GM23338 (cell line): ENCODE data around the gene ETV1. TPM values are rescaled to one million over a fixed set of nuclear protein-coding genes. Genes with fewer than 3 reads are reported as not detected.
A peak's percentile ranks its signal among the peaks of the same experiment; 100 is the strongest.

Experiments
- ATAC-seq: fragments of 200-7000 bp; cut with Tn5 transposase; 3 replicates; pipeline ENCODE4 v1.9.1; 2020
- DNase-seq: peaks from one replicate; pipeline ENCODE4 v3.0.0-alpha.2; 2015; ENCODE audit warnings: low spot score
- H2AFZ ChIP-seq: fragments of 200-600 bp; sonication (generic); 2 replicates; pipeline ENCODE4 v1.8.0; 2016; ENCODE audit warnings: antibody characterized with exemption, mild to moderate bottlenecking, moderate library complexity
- H3F3A ChIP-seq: fragments of 200-600 bp; sonication (generic); replicated peaks from 2 replicates; pipeline ENCODE4 v1.8.0; 2017; ENCODE audit warnings: antibody characterized with exemption, mixed run types, low read depth
- H3K27ac ChIP-seq: fragments of 200-600 bp; sonication (generic); 2 replicates; pipeline ENCODE4 v1.6.1; 2016; ENCODE audit warnings: low read depth
- H3K27me3 ChIP-seq: fragments of 200-600 bp; sonication (generic); 2 replicates; pipeline ENCODE4 v1.8.0; 2016; ENCODE audit warnings: mild to moderate bottlenecking, mixed run types, moderate library complexity; ENCODE audit not compliant: insufficient read depth
- H3K36me3 ChIP-seq: fragments of 200-600 bp; sonication (generic); 2 replicates; pipeline ENCODE4 v1.8.0; 2016; ENCODE audit warnings: mild to moderate bottlenecking; ENCODE audit not compliant: insufficient read depth
- H3K4me1 ChIP-seq: fragments of 200-600 bp; sonication (generic); 2 replicates; pipeline ENCODE4 v1.8.0; 2016; ENCODE audit warnings: mild to moderate bottlenecking, moderate library complexity; ENCODE audit not compliant: insufficient read depth
- H3K4me2 ChIP-seq: fragments of 200-600 bp; sonication (generic); 2 replicates; pipeline ENCODE4 v1.7.1; 2017; ENCODE audit warnings: mixed run types
- H3K4me3 ChIP-seq: fragments of 200-600 bp; sonication (generic); 2 replicates; pipeline ENCODE4 v1.6.1; 2016; ENCODE audit warnings: mixed run types
- H3K79me2 ChIP-seq: fragments of 200-600 bp; sonication (generic); replicated peaks from 2 replicates; pipeline ENCODE4 v1.8.0; 2017; ENCODE audit warnings: mild to moderate bottlenecking; ENCODE audit not compliant: insufficient read depth
- H3K9me2 ChIP-seq: fragments of 200-600 bp; sonication (generic); 2 replicates; pipeline ENCODE4 v1.8.0; 2017; ENCODE audit not compliant: insufficient read depth
- H4K20me1 ChIP-seq: fragments of 200-600 bp; sonication (generic); replicated peaks from 2 replicates; pipeline ENCODE4 v1.8.0; 2017; ENCODE audit warnings: mild to moderate bottlenecking; ENCODE audit not compliant: insufficient read depth
- H3K27ac Mint-ChIP-seq: 2 replicates; pipeline ENCODE4 v1.8.0; 2020; ENCODE audit warnings: inconsistent platforms, mild to moderate bottlenecking, moderate library complexity, mixed read lengths
- H3K27me3 Mint-ChIP-seq: 3 replicates; pipeline ENCODE4 v1.8.0; 2022; ENCODE audit warnings: low read depth, mild to moderate bottlenecking, moderate library complexity, mixed read lengths, inconsistent platforms; ENCODE audit not compliant: insufficient read depth, poor library complexity
- H3K36me3 Mint-ChIP-seq: 3 replicates; pipeline ENCODE4 v1.8.0; 2021; ENCODE audit warnings: low read depth, mild to moderate bottlenecking, inconsistent platforms, moderate library complexity, mixed read lengths
- H3K4me1 Mint-ChIP-seq: 3 replicates; pipeline ENCODE4 v1.8.0; 2020; ENCODE audit warnings: mild to moderate bottlenecking, inconsistent platforms, mixed read lengths
- H3K4me3 Mint-ChIP-seq: 3 replicates; pipeline ENCODE4 v1.8.0; 2021; ENCODE audit warnings: moderate library complexity, mild to moderate bottlenecking, inconsistent platforms, mixed read lengths
- H3K9me3 Mint-ChIP-seq: 3 replicates; pipeline ENCODE4 v1.8.0; 2020; ENCODE audit warnings: moderate library complexity, mild to moderate bottlenecking, inconsistent platforms, mixed read lengths
- CREB1 ChIP-seq: fragments of 250-450 bp; sonication (Bioruptor Pico); IDR thresholded peaks from 2 replicates; pipeline ENCODE4 v1.5.0; 2020; ENCODE audit warnings: low read depth, mild to moderate bottlenecking, moderate library complexity
- EZH2 ChIP-seq: fragments of 200-600 bp; sonication (generic); IDR thresholded peaks from one replicate; pipeline ENCODE4 v1.8.0; 2017; ENCODE audit warnings: antibody characterized with exemption, mild to moderate bottlenecking, low read depth; ENCODE audit not compliant: unreplicated experiment
- EZH2phosphoT487 ChIP-seq: fragments of 200-600 bp; sonication (generic); IDR thresholded peaks from one replicate; pipeline ENCODE4 v1.8.1; 2018; ENCODE audit warnings: antibody characterized with exemption; ENCODE audit not compliant: unreplicated experiment
- JUNB ChIP-seq: IDR thresholded peaks from one replicate; pipeline ENCODE4 v1.6.1; 2016; ENCODE audit warnings: antibody characterized with exemption; ENCODE audit not compliant: unreplicated experiment
- NANOG ChIP-seq: IDR thresholded peaks from 2 replicates; pipeline ENCODE4 v1.6.1; 2016; ENCODE audit warnings: antibody characterized with exemption, borderline replicate concordance
- POLR2AphosphoS5 ChIP-seq: IDR thresholded peaks from 2 replicates; pipeline ENCODE4 v1.6.1; 2016; ENCODE audit warnings: antibody characterized with exemption, low read depth
- STAT1 ChIP-seq: IDR thresholded peaks from one replicate; pipeline ENCODE4 v1.6.1; 2016; ENCODE audit warnings: antibody characterized with exemption; ENCODE audit not compliant: unreplicated experiment
- ZNF114 ChIP-seq: fragments of 250-450 bp; sonication (Bioruptor Pico); IDR thresholded peaks from 2 replicates; pipeline ENCODE4 v1.5.0; 2020; ENCODE audit warnings: mild to moderate bottlenecking, moderate library complexity
- ZNF331 ChIP-seq: fragments of 250-450 bp; sonication (Bioruptor Pico); IDR thresholded peaks from 2 replicates; pipeline ENCODE4 v1.5.0; 2020; ENCODE audit warnings: low read depth, mild to moderate bottlenecking, moderate library complexity
- polyA plus RNA-seq: library from polyadenylated mRNA; unstranded; fragments of >200 nt; fragmentation: Nextera tagmentation; extraction: Ambion mirVana; gene quantifications from 2 replicates; pipeline ENCODE4 v1.2.1, GENCODE V29; 2016
- total RNA-seq: library from RNA; depleted of rRNA; stranded (reverse); fragments of >200 nt; shearing (Covaris generic); gene quantifications from 2 replicates; pipeline ENCODE4 v1.2.3, GENCODE V29; 2014
- TF ChIP-seq, protein P1 (sequence below): IDR thresholded peaks from 2 replicates; pipeline ENCODE4 v1.6.1; 2016; ENCODE audit warnings: antibody characterized with exemption
- TF ChIP-seq, protein P2 (sequence below): fragments of 250-450 bp; sonication (Bioruptor Pico); IDR thresholded peaks from 2 replicates; pipeline ENCODE4 v1.5.0; 2020; ENCODE audit warnings: mild to moderate bottlenecking, moderate library complexity
- TF ChIP-seq, protein P3 (sequence below): IDR thresholded peaks from one replicate; pipeline ENCODE4 v1.6.1; 2018; ENCODE audit warnings: antibody characterized with exemption; ENCODE audit not compliant: unreplicated experiment
- TF ChIP-seq, protein P4 (sequence below), 2 experiments: fragments of 200-600 bp in 1 of 2; sonication (generic) in 1 of 2; conservative IDR thresholded peaks; 2 replicates each; pipeline versions ENCODE4 v1.5.1 to v1.6.1; 2016 to 2017; ENCODE audit warnings: antibody characterized with exemption in 2 of 2, low read depth in 2 of 2, mild to moderate bottlenecking in 2 of 2, moderate library complexity in 1 of 2

The ETV1 gene
- total and polyA plus RNA-seq, 2 experiments from 2014 or later: 49.4 to 61.9 TPM

DNA sequence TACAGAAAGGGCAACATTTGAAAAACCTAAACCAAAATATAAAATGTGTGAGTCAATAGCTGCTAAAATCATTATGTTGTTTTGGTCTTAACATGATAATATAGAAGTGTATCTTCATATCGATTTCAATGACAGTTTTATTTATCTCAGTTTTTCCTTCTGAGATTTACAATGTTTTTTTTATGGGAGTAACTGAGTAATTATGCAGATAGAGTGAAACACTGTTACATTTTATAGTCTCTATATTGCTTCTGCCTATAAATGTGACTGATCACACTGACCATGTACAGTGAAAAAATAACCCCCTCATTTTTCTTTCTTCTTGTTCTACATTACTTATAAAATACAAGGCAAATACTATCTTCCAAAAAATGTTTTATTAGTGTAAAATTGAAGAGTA, 81.6 kb downstream of the ETV1 start:
- H3K4me3 ChIP-seq: no peak overlapping the region
- TF ChIP-seq EZH2 (no peak), ZNF114 (CRISPR knock-in tag) (no peak), EZH2phosphoT487 (no peak), CREB1 (CRISPR knock-in tag) (no peak), NANOG (no peak), JUNB (no peak), STAT1 (no peak), POLR2AphosphoS5 (no peak), ZNF331 (no peak)
- TF ChIP-seq, protein P1, sequence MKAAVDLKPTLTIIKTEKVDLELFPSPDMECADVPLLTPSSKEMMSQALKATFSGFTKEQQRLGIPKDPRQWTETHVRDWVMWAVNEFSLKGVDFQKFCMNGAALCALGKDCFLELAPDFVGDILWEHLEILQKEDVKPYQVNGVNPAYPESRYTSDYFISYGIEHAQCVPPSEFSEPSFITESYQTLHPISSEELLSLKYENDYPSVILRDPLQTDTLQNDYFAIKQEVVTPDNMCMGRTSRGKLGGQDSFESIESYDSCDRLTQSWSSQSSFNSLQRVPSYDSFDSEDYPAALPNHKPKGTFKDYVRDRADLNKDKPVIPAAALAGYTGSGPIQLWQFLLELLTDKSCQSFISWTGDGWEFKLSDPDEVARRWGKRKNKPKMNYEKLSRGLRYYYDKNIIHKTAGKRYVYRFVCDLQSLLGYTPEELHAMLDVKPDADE: no peak
- TF ChIP-seq, protein P2, sequence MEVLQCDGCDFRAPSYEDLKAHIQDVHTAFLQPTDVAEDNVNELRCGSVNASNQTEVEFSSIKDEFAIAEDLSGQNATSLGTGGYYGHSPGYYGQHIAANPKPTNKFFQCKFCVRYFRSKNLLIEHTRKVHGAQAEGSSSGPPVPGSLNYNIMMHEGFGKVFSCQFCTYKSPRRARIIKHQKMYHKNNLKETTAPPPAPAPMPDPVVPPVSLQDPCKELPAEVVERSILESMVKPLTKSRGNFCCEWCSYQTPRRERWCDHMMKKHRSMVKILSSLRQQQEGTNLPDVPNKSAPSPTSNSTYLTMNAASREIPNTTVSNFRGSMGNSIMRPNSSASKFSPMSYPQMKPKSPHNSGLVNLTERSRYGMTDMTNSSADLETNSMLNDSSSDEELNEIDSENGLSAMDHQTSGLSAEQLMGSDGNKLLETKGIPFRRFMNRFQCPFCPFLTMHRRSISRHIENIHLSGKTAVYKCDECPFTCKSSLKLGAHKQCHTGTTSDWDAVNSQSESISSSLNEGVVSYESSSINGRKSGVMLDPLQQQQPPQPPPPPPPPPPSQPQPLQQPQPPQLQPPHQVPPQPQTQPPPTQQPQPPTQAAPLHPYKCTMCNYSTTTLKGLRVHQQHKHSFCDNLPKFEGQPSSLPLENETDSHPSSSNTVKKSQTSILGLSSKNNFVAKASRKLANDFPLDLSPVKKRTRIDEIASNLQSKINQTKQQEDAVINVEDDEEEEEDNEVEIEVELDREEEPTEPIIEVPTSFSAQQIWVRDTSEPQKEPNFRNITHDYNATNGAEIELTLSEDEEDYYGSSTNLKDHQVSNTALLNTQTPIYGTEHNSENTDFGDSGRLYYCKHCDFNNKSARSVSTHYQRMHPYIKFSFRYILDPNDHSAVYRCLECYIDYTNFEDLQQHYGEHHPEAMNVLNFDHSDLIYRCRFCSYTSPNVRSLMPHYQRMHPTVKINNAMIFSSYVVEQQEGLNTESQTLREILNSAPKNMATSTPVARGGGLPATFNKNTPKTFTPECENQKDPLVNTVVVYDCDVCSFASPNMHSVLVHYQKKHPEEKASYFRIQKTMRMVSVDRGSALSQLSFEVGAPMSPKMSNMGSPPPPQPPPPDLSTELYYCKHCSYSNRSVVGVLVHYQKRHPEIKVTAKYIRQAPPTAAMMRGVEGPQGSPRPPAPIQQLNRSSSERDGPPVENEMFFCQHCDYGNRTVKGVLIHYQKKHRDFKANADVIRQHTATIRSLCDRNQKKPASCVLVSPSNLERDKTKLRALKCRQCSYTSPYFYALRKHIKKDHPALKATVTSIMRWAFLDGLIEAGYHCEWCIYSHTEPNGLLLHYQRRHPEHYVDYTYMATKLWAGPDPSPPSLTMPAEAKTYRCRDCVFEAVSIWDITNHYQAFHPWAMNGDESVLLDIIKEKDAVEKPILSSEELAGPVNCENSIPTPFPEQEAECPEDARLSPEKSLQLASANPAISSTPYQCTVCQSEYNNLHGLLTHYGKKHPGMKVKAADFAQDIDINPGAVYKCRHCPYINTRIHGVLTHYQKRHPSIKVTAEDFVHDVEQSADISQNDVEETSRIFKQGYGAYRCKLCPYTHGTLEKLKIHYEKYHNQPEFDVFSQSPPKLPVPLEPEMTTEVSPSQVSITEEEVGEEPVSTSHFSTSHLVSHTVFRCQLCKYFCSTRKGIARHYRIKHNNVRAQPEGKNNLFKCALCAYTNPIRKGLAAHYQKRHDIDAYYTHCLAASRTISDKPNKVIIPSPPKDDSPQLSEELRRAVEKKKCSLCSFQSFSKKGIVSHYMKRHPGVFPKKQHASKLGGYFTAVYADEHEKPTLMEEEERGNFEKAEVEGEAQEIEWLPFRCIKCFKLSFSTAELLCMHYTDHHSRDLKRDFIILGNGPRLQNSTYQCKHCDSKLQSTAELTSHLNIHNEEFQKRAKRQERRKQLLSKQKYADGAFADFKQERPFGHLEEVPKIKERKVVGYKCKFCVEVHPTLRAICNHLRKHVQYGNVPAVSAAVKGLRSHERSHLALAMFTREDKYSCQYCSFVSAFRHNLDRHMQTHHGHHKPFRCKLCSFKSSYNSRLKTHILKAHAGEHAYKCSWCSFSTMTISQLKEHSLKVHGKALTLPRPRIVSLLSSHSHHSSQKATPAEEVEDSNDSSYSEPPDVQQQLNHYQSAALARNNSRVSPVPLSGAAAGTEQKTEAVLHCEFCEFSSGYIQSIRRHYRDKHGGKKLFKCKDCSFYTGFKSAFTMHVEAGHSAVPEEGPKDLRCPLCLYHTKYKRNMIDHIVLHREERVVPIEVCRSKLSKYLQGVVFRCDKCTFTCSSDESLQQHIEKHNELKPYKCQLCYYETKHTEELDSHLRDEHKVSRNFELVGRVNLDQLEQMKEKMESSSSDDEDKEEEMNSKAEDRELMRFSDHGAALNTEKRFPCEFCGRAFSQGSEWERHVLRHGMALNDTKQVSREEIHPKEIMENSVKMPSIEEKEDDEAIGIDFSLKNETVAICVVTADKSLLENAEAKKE (CRISPR knock-in tag): no peak
- TF ChIP-seq, protein P3, sequence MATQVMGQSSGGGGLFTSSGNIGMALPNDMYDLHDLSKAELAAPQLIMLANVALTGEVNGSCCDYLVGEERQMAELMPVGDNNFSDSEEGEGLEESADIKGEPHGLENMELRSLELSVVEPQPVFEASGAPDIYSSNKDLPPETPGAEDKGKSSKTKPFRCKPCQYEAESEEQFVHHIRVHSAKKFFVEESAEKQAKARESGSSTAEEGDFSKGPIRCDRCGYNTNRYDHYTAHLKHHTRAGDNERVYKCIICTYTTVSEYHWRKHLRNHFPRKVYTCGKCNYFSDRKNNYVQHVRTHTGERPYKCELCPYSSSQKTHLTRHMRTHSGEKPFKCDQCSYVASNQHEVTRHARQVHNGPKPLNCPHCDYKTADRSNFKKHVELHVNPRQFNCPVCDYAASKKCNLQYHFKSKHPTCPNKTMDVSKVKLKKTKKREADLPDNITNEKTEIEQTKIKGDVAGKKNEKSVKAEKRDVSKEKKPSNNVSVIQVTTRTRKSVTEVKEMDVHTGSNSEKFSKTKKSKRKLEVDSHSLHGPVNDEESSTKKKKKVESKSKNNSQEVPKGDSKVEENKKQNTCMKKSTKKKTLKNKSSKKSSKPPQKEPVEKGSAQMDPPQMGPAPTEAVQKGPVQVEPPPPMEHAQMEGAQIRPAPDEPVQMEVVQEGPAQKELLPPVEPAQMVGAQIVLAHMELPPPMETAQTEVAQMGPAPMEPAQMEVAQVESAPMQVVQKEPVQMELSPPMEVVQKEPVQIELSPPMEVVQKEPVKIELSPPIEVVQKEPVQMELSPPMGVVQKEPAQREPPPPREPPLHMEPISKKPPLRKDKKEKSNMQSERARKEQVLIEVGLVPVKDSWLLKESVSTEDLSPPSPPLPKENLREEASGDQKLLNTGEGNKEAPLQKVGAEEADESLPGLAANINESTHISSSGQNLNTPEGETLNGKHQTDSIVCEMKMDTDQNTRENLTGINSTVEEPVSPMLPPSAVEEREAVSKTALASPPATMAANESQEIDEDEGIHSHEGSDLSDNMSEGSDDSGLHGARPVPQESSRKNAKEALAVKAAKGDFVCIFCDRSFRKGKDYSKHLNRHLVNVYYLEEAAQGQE: no peak
- TF ChIP-seq, protein P4, sequence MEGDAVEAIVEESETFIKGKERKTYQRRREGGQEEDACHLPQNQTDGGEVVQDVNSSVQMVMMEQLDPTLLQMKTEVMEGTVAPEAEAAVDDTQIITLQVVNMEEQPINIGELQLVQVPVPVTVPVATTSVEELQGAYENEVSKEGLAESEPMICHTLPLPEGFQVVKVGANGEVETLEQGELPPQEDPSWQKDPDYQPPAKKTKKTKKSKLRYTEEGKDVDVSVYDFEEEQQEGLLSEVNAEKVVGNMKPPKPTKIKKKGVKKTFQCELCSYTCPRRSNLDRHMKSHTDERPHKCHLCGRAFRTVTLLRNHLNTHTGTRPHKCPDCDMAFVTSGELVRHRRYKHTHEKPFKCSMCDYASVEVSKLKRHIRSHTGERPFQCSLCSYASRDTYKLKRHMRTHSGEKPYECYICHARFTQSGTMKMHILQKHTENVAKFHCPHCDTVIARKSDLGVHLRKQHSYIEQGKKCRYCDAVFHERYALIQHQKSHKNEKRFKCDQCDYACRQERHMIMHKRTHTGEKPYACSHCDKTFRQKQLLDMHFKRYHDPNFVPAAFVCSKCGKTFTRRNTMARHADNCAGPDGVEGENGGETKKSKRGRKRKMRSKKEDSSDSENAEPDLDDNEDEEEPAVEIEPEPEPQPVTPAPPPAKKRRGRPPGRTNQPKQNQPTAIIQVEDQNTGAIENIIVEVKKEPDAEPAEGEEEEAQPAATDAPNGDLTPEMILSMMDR (conservative IDR thresholded peaks at IDR 0.05; ENCODE audit: low read depth in 2 of 2): no peak
- H3K36me3 ChIP-seq: peaks cover 25% of the 10 kb centered on the region; the same call in 1 of the 2 replicates
- Mint-ChIP-seq H3K4me3 (no peak overlapping the region), H3K27me3 (no peaks in the 10 kb centered on the region), H3K4me1 (peaks cover 12% of the 10 kb centered on the region; the same call in 2 of the 3 replicates), H3K27ac (0 out of 2 replicates have a peak overlapping the region, but pooled peaks have one; percentile 21), H3K36me3 (peaks cover 45% of the 10 kb centered on the region), H3K9me3 (no peaks in the 10 kb centered on the region)
- no peaks in the 10 kb centered on the region; the same call in 1 of the 2 replicates for H4K20me1 ChIP-seq
- H3K4me1 ChIP-seq: no peaks in the 10 kb centered on the region
- no peak for ATAC-seq
- H3F3A ChIP-seq: no peaks in the 10 kb centered on the region
- H3K27ac ChIP-seq: no peak overlapping the region
- no peak overlapping the region for H2AFZ ChIP-seq
- no peaks in the 10 kb centered on the region for H3K27me3 ChIP-seq
- no peaks in the 10 kb centered on the region for H3K79me2 ChIP-seq
- no peak overlapping the region for H3K4me2 ChIP-seq
- no peak for DNase-seq
- no peaks in the 10 kb centered on the region for H3K9me2 ChIP-seq
